Activated effector memory CD4-positive, alpha-beta T cell treated with Interleukin-2 at 50 U/mL for 16 hours (primary cell): ENCODE results near the gene NLGN4Y.

Experiments used
- DNase-seq: peaks from one replicate; pipeline ENCODE4 v3.0.0-alpha.2; 2020

Gene NLGN4Y

DNA sequence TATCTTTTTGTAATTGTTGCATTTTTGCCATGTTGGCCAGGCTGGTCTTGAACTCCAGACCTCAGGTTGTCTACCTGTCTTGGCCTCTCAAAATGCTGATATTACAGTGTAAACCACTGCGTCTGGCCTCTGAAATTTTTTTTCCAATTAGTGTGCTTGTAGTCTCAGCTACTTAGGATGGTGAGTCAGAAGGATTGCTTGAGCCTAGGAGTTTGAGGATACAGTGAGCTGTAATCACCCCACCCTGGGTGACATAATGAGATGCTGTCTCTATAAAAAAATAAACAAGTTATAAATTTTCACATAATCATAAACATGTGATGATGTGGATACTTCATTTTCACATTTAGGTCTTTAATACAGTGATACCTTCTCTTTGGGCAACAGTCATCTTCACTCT is 154.9 kb downstream of the NLGN4Y start:
- no peak for DNase-seq

- no peak for DNase-seq
Measured at GRCh38 chrY:14694543-14694942, 170.2 kb downstream of the NLGN4Y start.

- DNase-seq, result no peak
Measured at GRCh38 chrY:14708158-14708557, 183.8 kb downstream of the NLGN4Y start.

DNA sequence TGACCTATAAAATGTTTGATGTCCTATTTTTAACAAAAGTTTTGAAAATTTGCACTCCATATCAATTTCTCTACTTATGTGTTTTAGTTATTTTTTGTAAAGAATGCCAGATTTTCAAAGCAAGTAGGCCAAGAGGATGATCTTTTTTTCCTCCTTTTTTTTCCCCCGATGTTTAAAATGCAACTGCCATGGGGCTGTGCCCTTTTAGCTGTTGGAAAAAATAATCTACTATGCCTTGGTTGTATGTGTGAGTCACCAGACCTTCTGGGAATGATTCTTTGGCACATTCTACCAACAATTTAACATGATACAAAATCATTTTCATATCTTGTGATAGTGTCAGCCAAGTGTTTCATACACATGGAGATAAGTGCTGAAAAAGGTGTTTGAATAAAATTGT is 217.3 kb downstream of the NLGN4Y start:
- no peak for DNase-seq

DNA sequence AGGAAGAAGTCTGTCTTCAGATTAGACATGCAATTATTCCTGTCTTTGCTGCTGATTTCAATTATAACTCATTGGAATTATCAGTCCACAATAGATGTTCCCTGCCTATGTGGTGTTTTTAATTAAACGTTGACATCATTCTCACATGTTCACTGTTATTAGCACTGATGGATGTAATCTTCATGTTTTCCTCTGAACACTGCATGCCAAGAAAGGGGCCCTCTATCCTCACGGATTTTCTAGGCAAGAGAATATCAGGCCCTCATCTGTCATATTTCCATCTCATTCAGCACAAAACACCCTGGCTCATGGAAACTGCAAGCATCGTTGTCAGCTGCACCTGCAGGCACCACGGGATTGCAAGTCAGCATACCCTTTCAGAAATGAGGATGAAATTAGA is 224.0 kb downstream of the NLGN4Y start:
- no peak for DNase-seq

GRCh38 chrY:14755571-14755970 is 231.2 kb downstream of the NLGN4Y start:
- DNase-seq, result no peak

DNA sequence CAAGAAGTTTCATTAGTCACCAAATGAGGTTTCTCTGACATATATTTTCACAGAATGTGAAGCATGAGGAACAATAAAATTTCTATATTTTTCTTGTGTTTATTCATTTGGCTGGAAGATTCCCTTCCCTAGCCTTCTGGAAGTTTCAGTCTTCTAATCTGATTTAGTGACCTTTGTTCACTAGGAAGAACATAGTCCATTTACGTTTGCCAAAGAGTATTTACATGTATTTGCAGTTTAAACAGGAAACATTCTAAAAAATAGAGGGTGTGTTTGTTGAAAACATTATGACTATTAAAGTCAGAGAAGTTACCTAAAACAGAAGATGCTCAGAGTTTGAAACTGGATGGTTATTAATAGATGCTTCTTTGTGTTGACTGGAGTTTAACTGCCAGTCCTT is 238.6 kb downstream of the NLGN4Y start:
- no peak for DNase-seq

DNA sequence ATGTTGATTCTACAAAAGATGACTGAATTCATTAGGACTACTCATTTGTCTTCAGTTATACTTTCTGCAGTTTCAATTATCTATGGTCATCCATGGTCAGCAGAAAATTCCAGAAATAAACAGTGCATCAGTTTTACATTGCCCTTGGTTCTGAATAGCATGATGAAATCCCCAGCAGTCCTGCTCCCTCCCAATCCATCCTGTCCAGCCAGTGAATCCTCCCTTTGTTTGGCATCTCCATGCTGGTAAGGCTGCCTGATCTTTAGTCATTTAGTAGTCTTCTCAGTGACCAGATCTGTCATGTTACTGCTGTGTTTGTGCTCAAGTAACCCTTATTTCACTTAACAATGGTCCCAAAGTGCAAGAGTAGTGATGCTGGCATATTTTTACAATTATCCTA is 239.3 kb downstream of the NLGN4Y start:
- no peak for DNase-seq

- DNase-seq, result no peak
Measured at GRCh38 chrY:14778208-14778607, 253.9 kb downstream of the NLGN4Y start.

DNA sequence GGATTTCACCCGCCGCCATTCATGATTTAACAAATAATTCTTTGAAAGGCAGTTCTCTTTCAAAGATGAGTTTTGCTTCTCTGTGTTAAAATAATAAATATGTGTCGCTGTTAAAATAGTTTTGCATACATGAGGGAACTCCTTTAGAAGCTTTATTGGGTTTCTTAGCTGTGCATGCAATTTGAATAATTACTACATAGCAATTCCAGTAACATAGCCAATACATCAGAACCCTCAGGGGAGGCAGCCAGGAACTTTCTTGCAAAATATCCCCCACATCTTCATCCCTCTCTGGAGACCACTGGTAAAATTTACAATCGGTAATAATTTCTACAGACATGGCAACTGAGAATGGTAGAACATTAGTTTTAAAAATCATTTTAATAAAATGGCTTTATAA is 268.8 kb downstream of the NLGN4Y start:
- DNase-seq, result no peak

- DNase-seq, result no peak
Measured at GRCh38 chrY:14793674-14794073, 269.3 kb downstream of the NLGN4Y start.

DNA sequence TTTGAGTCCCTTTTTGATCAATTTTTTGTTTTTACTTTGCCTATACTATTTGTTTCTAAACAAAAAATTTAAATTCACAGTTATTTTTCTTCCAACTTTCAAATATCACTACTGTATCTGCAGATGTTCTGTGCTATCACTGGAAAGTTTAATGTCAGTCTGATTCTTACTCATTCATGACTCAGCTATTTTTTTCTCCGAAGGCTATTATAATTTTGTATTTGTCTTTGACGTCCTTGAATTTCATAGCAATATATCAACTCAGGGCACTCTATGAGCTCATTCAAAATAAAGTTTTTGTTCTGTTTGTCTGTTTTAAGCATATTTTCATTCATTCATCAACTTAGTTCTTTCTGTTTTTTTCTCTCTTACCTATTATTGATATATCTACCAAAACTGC is 273.7 kb downstream of the NLGN4Y start:
- no peak for DNase-seq

DNA sequence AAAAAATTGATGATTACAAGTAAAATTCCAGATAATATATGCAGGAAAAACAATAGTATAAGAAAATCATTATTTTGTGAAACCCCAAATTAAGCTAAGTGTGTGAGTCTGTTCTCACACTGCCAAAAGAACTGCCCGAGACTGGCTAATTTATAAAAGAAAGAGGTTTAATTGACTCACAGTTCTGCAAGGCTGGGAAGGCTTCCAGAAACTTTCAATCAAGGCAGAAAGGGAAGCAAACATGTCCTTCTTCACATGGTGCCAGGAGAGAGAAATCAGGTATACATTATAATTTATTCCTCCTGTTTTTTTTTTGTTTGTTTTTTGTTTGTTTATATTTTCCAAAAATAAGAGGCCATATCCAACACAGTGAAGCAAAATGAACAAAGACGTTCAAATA is 276.8 kb downstream of the NLGN4Y start:
- DNase-seq, result no peak

DNA sequence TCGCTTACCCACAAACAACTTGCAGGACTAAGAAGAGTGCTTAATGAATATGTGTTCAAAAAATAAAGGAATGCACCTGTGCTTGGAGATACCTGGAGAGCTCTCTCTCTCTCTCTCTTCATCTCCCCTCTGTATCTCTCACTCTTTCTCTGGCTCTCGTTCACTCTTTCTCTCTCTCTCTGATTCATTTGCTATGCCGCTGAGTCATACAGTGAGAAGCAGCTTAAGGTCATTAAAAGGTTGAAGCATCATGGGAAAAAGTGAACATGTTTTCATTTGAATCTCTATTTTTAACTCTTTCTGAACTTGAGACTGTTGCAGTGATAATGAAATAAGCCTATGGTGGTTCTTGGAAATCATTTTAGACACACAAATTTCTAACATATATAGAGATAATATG is 277.8 kb downstream of the NLGN4Y start:
- no peak for DNase-seq

- DNase-seq, result no peak
Measured at GRCh38 chrY:14804041-14804440, 279.7 kb downstream of the NLGN4Y start.

GRCh38 chrY:14818452-14818851 is 294.1 kb downstream of the NLGN4Y start:
- DNase-seq, result no peak

- no peak for DNase-seq
Measured at GRCh38 chrY:14822201-14822600, 297.9 kb downstream of the NLGN4Y start.

DNA sequence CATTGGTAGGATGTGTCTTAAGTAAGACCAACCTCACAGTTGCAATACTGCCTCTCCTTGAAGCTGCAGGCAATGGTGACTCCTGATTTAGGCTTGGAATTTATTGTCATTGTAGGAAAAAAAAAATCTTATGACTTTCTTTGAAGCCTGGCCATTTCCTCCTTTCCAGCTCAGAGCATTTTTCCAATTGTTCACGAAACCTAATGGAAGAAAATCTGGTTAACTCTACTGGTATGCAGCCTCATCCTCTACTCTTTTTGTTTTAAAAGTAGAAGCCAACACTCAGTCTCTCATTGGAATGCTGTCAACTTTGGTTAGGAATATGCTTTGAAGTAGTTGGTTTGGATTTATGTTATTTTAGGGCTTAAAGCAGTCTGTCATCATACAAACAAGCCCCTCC is 298.6 kb downstream of the NLGN4Y start:
- DNase-seq, result no peak

DNA sequence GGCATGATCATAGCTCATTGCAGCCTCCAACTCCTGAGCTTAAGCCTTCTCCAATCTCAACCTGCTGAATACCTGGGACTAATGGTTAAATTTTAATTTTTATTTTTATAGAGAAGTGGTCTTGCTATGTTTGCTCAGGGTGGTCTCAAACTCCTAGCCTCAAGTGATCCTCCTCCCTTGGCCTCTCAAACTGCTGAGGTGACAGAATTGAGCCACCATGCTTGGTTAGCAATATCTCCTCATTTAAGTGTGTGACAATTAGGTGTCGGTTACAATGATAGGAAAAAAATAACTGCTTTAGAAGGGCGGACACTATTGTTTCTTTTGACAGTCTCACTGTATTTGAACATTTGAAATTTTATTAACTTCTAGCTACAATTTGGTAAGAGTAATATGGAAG is 300.3 kb downstream of the NLGN4Y start:
- no peak for DNase-seq

DNA sequence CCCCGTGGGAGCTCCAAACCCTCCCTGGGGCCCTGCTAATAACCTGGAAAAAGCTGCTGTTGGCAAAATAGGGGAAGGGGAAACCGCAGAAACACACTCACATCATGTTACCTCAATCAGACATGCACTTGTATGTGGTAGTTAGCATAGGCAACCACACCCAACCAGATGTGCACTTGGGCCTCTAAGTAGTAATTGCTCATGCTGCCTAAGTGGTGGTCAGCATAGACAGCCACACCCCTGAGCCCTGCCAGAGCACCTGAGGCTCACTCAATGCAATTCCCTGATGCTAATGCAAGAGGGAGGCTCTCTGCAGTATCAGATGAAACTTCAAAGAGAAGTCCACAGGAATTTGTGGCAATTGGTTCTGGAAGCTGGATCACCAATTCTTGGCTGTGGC is 301.4 kb downstream of the NLGN4Y start:
- DNase-seq, result no peak

DNA sequence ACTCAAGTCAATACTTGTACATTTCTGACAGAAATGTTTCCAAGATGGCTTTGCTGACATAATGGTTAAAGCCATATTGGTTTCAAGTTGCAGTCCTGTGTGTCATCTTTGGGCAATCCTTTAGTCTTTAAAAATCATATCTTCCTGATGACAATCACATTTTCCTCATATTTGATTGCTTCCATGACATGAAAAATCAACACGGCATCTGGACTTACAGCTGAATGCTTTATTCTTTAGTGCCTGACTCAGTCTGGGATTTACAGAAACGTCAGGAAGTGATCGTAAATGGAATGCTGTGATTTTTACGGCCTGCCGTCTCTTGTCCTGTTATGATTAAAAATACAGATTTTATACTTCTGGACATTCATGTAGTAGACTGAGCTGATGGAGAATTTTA is 304.2 kb downstream of the NLGN4Y start:
- no peak for DNase-seq

GRCh38 chrY:14829366-14829885 is 305.1 kb downstream of the NLGN4Y start:
- DNase-seq, result no peak

DNA sequence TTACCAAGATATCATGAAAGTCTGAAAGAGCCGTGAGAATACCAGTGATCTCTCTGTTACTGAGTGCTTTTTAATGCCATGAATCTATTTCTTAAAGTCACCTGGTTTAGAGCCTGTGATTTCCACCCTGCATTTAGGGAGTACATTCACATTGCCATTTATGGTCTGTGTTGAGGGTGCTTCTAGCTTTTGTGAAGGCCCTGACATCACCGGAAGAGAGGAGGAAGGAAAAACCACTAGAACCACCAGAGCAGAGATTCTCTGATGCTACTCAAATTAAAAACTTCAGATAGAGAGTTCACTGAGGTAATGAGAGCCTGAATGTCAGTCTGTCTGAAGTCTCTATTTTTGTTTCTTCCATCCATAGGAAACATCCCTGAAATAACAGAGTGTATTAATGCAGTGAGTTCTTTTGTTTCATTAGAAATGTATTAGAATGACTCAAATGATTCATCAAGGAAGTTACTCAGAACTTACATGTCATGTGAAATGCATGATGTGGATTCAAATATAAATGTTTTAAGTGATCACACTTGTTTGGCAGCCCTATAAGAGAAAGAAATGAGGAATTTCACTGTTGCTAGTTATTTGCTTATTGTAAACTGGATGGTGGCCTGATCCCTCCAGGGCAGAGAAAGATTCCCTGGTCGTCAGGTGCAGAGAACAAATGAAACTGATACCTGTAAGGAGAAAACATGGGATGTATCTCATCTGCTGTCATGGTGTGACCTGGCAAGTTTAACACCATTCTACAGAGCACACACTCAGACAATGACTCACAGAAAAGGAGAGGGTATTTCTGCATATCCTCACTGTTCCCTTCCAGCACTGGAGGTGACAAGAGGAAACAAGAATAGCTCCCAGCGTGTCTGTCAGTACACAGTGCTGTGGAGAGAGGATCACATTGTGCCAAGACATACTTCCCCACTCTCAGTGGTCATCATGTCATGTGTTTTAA is 310.1 kb downstream of the NLGN4Y start:
- DNase-seq, result no peak

DNA sequence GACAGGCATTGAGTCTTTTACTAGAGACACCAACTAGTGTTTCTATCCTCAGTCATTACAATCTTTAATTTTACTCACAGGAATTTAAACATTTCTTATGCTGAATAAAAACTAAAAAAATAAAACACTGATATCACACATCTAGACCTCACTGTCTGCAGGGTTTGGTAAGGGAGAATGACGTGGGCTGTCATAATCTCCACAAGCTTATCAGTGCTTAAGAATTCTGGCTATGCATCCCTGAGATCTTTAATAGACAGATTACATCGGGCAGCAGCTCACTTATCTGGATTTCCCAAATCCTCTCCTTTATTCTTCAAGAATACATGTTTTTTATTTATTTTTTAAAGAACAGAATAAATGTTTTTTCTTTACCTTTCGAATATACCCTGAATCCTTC is 313.1 kb downstream of the NLGN4Y start:
- no peak for DNase-seq

- DNase-seq, result no peak
Measured at GRCh38 chrY:14850734-14851133, 326.4 kb downstream of the NLGN4Y start.
